Measurements from ENCODE around the gene UGT2A3. TPM values are rescaled to one million over a fixed set of nuclear protein-coding genes. Genes with fewer than 3 reads are reported as not detected.

The UGT2A3 gene
- total and polyA plus RNA-seq, 2 of the 8 experiments (the other 6 are each of a cell fraction or from before 2014, with no cell fraction given): not detected

- Histone ChIP-seq H2AFZ (ENCODE audit: low read length) (no peak overlapping the region), H3K9ac (replicated peaks in 1 of 4; ENCODE audit: extremely low read depth in 1 of 4, low read depth in 3 of 4, low read length in 3 of 4) (no peak overlapping the region), H3K18ac (ENCODE audit: extremely low read depth, low read length) (no peak overlapping the region), H3K23me2 (ENCODE audit: low read depth, low read length) (no peaks in the 10 kb centered on the region), H2BK5ac (ENCODE audit: low read depth, low read length) (no peak overlapping the region), H3K36me3 (ENCODE audit: control insufficient read depth in 2 of 4, insufficient read depth in 4 of 4, low read length in 3 of 4) (no peaks in the 10 kb centered on the region), H2BK20ac (ENCODE audit: low read length) (no peak overlapping the region), H3K9me3 (ENCODE audit: insufficient read depth in 2 of 2, low read depth in 1 of 2, low read length in 1 of 2) (0 out of 4 replicates have a peak, but pooled peaks cover 0 to 2% of the 10 kb centered on the region in 2 experiments), H3K27me3 (replicated peaks in 1 of 4; ENCODE audit: control insufficient read depth in 3 of 4, extremely low read depth in 1 of 4, insufficient read depth in 3 of 4, low read length in 3 of 4) (no peaks in the 10 kb centered on the region), H3K23ac (ENCODE audit: insufficient read length) (no peak overlapping the region), H2BK15ac (ENCODE audit: low read length) (no peak overlapping the region), H3K56ac (replicated peaks; ENCODE audit: insufficient read length, low read depth, low read length) (no peak overlapping the region), H3K14ac (ENCODE audit: insufficient read length) (no peak overlapping the region), H3K4me2 (ENCODE audit: insufficient read depth in 1 of 2, low read depth in 2 of 2, low read length in 2 of 2) (no peak overlapping the region), H4K5ac (ENCODE audit: insufficient read length, low read depth, low read length) (no peak overlapping the region), H3K79me2 (ENCODE audit: control insufficient read depth in 1 of 2, insufficient read depth in 2 of 2, low read length in 2 of 2) (no peaks in the 10 kb centered on the region), H4K91ac (replicated peaks; ENCODE audit: insufficient read length, low read length) (no peak overlapping the region), H4K8ac (ENCODE audit: extremely low read depth, insufficient read depth, low read length) (no peak overlapping the region), H4K20me1 (replicated peaks in 1 of 2; ENCODE audit: control insufficient read depth in 1 of 2, insufficient read depth in 2 of 2, low read length in 2 of 2) (no peaks in the 10 kb centered on the region), H3K79me1 (ENCODE audit: low read depth, low read length) (no peaks in the 10 kb centered on the region), H2BK120ac (replicated peaks; ENCODE audit: low read depth, low read length) (no peak overlapping the region), H2AK5ac (ENCODE audit: low read depth, low read length) (no peak overlapping the region), H3K4me3 (ENCODE audit: extremely low read depth in 1 of 4, insufficient read depth in 2 of 4, low read depth in 3 of 4, low read length in 4 of 4) (no peak overlapping the region), H3K4ac (replicated peaks; ENCODE audit: insufficient read length, low read depth, low read length) (no peak overlapping the region), H3K27ac (ENCODE audit: low read depth, low read length) (no peak overlapping the region), H2BK12ac (ENCODE audit: low read depth, low read length) (no peak overlapping the region), H3K4me1 (replicated peaks in 1 of 4; ENCODE audit: control insufficient read depth in 3 of 4, insufficient read depth in 4 of 4, low read length in 3 of 4) (no peaks in the 10 kb centered on the region)
- 56% methylated on average over 2 of the region's 2 CpGs; no CpG with 5 or more reads in 1 of the 2 experiments for WGBS, 2 experiments (ENCODE audit: extremely low coverage in 1 of 2, insufficient coverage in 1 of 2, insufficient read length in 1 of 2, insufficient replicate concordance in 2 of 2, low coverage in 1 of 2, low lambda C conversion rate in 2 of 2, missing lambda C conversion rate in 1 of 2)
- DNase-seq (ENCODE audit: low read depth in 1 of 2, low spot score in 2 of 2): no peak
- CTCF ChIA-PET (ENCODE audit: partially characterized antibody): no interaction called here
- no peak for FAIRE-seq
- POLR2A ChIA-PET (ENCODE audit: partially characterized antibody): no interaction called here
- TF ChIP-seq CHD7 (IDR thresholded peaks at IDR 0.05; ENCODE audit: insufficient replicate concordance, low read length): no peak
These were observed 33.3 kb upstream of the UGT2A3 start for GRCh38 chr4:68984947-68985346.
